GM12891 (cell line): ENCODE data around the gene NEK5.

Experiments used
- POLR2A ChIP-seq: IDR thresholded peaks from 2 replicates; pipeline ENCODE4 v1.6.1; 2011; ENCODE audit warnings: low read depth, low read length, control low read depth
- POLR2AphosphoS5 ChIP-seq: IDR thresholded peaks from 2 replicates; pipeline ENCODE4 v1.6.1; 2011; ENCODE audit warnings: low read depth, low read length, control low read depth
- TAF1 ChIP-seq: IDR thresholded peaks from 2 replicates; pipeline ENCODE4 v1.6.1; 2011; ENCODE audit warnings: low read depth, low read length, control low read depth

DNA sequence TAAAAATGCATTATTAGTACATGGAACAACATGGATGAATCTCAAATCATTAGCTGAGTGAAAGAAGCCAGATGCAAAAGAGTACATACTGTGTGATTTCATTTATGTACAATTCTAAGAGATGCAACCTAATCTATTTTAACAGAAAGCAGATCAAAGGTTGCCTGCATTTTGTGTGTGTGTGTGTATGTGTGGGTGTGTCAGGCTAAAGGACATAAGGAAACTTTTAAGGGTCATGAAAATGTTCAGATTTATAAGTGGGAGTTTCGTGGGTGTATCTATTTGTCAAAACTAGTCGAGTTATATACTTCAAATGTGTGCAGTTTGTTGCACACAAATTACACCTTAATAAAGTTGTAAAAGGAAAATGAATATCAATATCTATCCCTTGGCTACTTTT lies 48.4 kb upstream of the NEK5 start:
- TF ChIP-seq TAF1 (no peak), POLR2AphosphoS5 (no peak), POLR2A (no peak)
